ENCODE data around the gene SYNJ1. TPM values are rescaled to one million over a fixed set of nuclear protein-coding genes. Genes with fewer than 3 reads are reported as not detected.

SYNJ1 gene
- total RNA-seq, 3 donors from 2014 or later: 10.8 to 11.8 (median 11.6) TPM

DNA sequence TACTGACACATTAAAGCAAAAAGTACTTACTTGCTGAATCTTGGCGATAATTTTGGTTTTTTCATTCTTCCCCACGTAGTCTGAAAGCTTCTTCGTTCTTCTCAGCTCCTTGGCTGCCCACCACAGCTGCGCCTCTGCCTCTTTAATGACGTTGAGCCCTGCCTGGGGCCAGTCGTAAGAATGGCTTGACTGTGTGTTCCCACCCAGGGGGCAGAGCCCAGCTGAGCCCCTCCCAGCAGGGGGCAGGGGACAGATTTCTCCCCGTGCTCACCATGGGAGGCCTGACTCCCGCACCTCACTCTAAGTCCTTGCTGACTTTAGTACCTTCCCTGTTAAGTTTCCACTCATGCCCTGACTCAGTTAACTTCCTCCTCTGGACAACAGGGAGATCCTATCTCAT, 124.7 kb downstream of the SYNJ1 start:
- Mint-ChIP-seq H3K36me3 (ENCODE audit: insufficient read depth) (peaks cover 44% of the 10 kb centered on the region), H3K4me1 (ENCODE audit: low read depth) (no peaks in the 10 kb centered on the region), H3K9me3 (no peaks in the 10 kb centered on the region), H3K4me3 (no peak overlapping the region), H3K27me3 (ENCODE audit: low read depth) (no peaks in the 10 kb centered on the region)
- DNase-seq (no peak), ATAC-seq (no peak)

DNA sequence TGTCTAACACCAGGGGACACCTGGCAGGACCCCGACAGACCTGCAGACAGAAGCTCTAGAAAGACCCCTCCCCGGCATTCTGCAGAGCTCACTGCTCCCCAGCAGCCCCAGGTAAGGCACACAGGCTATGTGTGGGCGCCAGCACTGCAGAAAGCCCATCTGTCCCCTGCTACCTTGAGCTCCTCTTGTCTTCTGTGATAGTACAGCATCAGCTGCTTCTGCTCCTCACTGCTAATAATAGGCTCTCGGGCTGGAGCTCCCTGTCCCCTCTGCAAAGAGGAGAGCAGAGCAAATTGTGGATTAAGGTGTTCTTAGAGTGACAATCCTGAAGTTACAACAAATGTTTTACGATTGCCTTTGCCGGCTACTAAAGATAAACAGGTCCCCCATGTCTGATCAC, 125.7 kb downstream of the SYNJ1 start:
- H3K9me3 Mint-ChIP-seq: no peaks in the 10 kb centered on the region
- ATAC-seq: no peak
- H3K4me3 Mint-ChIP-seq: no peak overlapping the region
- no peak for DNase-seq
- peaks cover 44% of the 10 kb centered on the region for H3K36me3 Mint-ChIP-seq (ENCODE audit: insufficient read depth)
- H3K27me3 Mint-ChIP-seq (ENCODE audit: low read depth): no peaks in the 10 kb centered on the region
- no peaks in the 10 kb centered on the region for H3K4me1 Mint-ChIP-seq (ENCODE audit: low read depth)

DNA sequence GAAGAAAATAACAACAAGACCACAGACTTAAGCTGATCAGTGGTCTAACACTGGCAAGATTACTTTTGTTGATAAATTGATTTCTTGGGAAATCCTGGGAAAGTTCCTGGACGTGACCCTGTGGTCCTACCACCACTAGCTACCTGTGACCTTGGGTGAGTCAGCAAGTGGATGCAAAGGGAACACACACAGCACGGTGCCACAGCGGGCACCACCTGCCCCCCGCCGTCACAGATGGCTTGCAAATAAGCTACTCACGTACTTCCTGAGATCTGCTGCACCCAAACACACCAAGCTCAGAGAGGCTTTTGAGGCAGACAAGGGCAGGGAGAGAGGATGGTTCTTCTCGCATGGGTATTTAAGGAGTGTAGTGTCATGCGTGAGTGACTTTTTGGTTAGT, 128.3 kb downstream of the SYNJ1 start:
- H3K9me3 Mint-ChIP-seq: no peaks in the 10 kb centered on the region
- peaks cover 1% of the 10 kb centered on the region for H3K4me1 Mint-ChIP-seq (ENCODE audit: low read depth)
- ATAC-seq (no peak), DNase-seq (no peak)
- peaks cover 27% of the 10 kb centered on the region for H3K36me3 Mint-ChIP-seq (ENCODE audit: insufficient read depth)
- H3K4me3 Mint-ChIP-seq: no peak overlapping the region
- no peaks in the 10 kb centered on the region for H3K27me3 Mint-ChIP-seq (ENCODE audit: low read depth)

DNA sequence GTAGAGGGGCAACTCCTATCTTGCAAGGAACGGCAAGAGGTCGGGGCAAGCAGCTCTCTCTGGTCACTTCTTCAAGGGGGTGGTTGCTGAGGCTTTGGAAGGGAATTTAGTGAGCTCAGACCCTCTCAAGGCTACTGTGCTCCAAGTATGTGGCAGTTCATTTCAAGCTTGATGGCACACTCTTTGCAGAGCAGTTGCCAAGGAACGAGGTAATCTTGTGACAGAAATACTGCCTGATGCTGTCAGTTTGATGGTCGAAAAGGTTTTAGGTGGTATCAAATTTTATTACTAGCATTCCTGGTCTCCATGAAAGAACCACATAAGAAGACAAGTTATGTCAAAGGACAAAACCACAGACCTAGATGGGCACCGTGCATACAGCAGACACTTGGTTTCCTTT, 128.7 kb downstream of the SYNJ1 start:
- Mint-ChIP-seq H3K36me3 (ENCODE audit: insufficient read depth) (peaks cover 22% of the 10 kb centered on the region), H3K27me3 (ENCODE audit: low read depth) (no peaks in the 10 kb centered on the region), H3K9me3 (no peaks in the 10 kb centered on the region), H3K4me1 (ENCODE audit: low read depth) (peaks cover 1% of the 10 kb centered on the region), H3K4me3 (no peak overlapping the region)
- DNase-seq (no peak), ATAC-seq (no peak)

DNA sequence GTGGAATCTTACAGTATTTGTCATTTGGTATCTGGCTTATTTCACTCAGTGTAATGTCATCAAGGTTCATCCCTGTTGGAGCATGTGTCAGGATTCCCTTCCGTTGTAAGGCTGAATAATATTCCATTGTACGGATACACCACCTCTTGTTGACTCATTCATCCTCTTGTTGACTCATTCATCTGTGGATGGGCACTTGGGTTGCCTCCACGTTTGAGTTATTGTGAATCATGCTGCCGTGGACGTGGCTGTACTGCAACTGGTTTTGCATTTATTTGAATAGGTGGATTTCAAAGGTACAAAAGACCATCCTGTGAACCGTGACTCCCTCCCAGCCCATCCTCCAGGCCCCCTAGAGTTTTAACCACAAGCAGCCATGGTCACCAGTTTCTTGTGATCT, 130.6 kb downstream of the SYNJ1 start:
- Mint-ChIP-seq H3K4me1 (ENCODE audit: low read depth) (peaks cover 1% of the 10 kb centered on the region), H3K4me3 (no peak overlapping the region), H3K36me3 (ENCODE audit: insufficient read depth) (peaks cover 10% of the 10 kb centered on the region), H3K27me3 (ENCODE audit: low read depth) (no peaks in the 10 kb centered on the region), H3K9me3 (no peaks in the 10 kb centered on the region)
- ATAC-seq (no peak), DNase-seq (no peak)

DNA sequence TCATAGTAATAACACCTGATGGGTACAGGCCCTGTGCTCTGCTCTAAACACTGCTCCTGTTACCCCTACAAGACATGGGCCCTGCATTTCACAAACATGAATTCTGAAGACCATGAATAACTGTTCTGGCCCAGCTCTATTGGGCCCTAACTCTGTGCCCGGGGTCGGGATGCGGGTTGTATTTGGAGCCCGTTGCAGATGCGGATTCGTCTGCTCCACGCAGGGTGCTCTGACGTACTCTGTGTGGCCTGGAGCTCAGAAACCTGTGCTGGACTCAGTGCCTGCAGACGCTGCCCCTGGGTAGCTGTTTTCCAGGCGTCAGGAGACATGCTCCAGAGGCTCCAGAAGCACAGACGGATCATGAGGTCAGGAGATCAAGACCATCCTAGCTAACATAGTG, 132.4 kb downstream of the SYNJ1 start:
- H3K36me3 Mint-ChIP-seq (ENCODE audit: insufficient read depth): peaks cover 5% of the 10 kb centered on the region
- H3K9me3 Mint-ChIP-seq: no peaks in the 10 kb centered on the region
- ATAC-seq (no peak), DNase-seq (no peak)
- H3K4me3 Mint-ChIP-seq: no peak overlapping the region
- H3K27me3 Mint-ChIP-seq (ENCODE audit: low read depth): no peaks in the 10 kb centered on the region
- peaks cover 1% of the 10 kb centered on the region for H3K4me1 Mint-ChIP-seq (ENCODE audit: low read depth)

DNA sequence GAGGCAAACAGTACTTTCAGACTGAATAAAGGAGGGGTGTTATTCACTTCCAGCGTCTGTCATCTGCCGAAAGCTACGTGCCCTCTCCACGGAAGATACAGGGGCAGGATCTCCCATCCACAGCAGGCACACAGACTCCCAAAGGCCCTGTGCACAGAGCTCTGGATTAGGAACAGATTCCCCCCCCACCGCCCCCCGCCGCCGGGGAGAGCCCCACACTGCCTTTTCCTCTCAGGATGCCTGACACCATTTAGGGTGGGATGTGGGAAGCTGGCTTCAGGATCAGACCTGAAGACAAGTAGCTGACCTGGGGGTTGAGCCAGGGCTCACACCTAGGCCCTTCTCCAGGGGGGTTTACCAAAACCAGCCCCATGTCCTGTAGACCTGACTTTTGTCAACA, 134.1 kb downstream of the SYNJ1 start:
- Mint-ChIP-seq H3K9me3 (no peaks in the 10 kb centered on the region), H3K4me3 (no peak overlapping the region), H3K27me3 (ENCODE audit: low read depth) (no peaks in the 10 kb centered on the region), H3K4me1 (ENCODE audit: low read depth) (peaks cover 1% of the 10 kb centered on the region), H3K36me3 (ENCODE audit: insufficient read depth) (no peaks in the 10 kb centered on the region)
- DNase-seq (no peak), ATAC-seq (no peak)

DNA sequence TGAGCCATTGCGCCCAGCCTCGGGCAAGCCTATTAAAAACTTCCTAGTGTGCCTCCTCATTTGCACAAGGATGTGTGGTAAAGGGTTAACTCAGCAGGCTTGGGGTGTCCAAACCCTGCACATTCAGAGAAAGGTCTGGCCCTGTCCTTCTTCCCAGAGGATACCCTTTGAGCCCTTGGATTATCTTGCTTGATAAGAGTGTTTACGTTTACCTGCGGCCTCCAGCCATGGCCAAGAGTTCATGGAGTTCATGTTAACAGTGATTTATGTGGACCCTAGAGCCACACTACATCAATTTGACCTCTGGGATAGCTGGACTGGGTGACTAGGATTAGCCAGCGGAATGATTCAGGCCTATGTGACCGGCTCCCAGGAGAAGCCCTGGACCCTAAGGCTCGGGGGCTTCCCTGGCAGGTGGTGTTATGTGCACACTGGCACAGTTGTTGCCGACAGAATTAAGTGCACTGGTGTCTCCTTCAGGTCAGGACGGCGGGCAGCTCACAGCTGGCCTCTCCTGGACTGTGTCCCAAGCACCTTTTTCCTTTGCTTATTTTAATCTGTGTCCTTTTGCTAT, 134.8 kb downstream of the SYNJ1 start:
- no peak for DNase-seq
- H3K9me3 Mint-ChIP-seq: no peaks in the 10 kb centered on the region

DNA sequence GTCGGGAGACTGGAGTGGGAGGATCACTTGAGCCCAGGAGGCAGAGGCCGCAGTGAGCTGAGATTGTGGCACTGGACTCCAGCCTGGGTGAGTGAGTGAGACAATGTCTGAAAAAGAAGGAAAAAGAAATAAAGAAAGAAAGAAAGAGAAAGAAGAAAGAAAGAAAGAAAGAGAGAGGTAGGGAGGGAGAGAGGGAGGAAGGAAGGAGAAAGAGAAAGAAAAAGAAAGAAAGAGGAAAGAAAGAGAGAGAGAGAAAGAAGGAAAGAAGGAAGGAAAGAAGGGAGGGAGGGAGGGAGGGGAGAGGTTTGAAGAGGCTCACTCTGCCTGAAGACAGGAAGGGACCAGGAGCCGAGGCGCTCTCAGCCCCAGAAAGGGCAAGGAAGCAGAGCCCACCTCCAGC, 137.7 kb downstream of the SYNJ1 start:
- ATAC-seq (no peak), DNase-seq (no peak)
- Mint-ChIP-seq H3K4me1 (ENCODE audit: low read depth) (no peaks in the 10 kb centered on the region), H3K9me3 (no peaks in the 10 kb centered on the region), H3K36me3 (ENCODE audit: insufficient read depth) (no peaks in the 10 kb centered on the region), H3K27me3 (ENCODE audit: low read depth) (no peaks in the 10 kb centered on the region), H3K4me3 (no peak overlapping the region)

More for the DNA sequence above, 134.8 kb downstream of the SYNJ1 start:
- Mint-ChIP-seq H3K4me1 (ENCODE audit: low read depth) (peaks cover 1% of the 10 kb centered on the region), H3K36me3 (ENCODE audit: insufficient read depth) (no peaks in the 10 kb centered on the region), H3K4me3 (no peak overlapping the region), H3K27me3 (ENCODE audit: low read depth) (no peaks in the 10 kb centered on the region)
- no peak for ATAC-seq

DNA sequence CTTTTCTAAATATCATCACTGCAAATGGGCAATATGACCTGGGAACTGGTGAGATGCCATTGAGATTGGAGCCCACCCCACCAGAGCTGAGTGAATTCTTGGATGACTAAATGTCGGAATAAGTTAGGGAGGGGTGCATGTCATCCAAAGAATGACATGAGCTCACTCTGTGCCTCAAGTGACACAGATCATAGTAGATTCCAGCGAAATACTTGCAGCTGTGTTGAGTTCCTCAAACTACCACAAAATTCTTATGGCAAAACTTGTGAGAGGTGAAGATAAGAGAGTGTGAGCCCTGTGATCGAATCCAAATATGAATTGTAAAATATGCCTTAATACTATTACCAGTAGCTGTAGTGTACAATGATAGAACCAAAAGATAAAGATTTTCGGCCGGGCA, 140.2 kb downstream of the SYNJ1 start:
- no peak for DNase-seq
- Mint-ChIP-seq H3K36me3 (ENCODE audit: insufficient read depth) (no peaks in the 10 kb centered on the region), H3K4me1 (ENCODE audit: low read depth) (no peaks in the 10 kb centered on the region), H3K27me3 (ENCODE audit: low read depth) (peaks cover 1% of the 10 kb centered on the region), H3K4me3 (no peak overlapping the region), H3K9me3 (no peaks in the 10 kb centered on the region)
- no peak for ATAC-seq

DNA sequence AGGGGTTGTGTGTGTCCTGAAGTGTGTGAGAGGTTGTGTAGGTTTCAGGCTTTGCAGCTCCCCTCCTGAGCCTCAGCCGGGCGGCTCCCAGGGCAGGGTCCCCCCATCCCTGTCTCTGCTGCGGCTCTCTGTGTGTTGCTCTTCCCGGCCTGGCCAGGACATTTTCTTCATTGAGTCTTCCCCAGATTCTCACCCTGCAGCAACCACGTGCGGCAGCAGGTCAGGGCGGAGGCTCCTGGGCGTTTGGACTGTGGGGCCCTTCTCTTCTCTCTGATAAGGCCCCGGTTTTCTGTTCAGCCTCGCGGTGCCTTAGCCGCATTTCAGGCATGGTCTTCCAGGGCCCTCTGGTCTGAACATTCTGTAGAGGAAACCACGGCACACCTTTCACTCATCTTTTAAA, 140.7 kb downstream of the SYNJ1 start:
- DNase-seq: no peak
- no peaks in the 10 kb centered on the region for H3K4me1 Mint-ChIP-seq (ENCODE audit: low read depth)
- no peak overlapping the region for H3K4me3 Mint-ChIP-seq
- no peaks in the 10 kb centered on the region for H3K9me3 Mint-ChIP-seq
- H3K27me3 Mint-ChIP-seq (ENCODE audit: low read depth): peaks cover 1% of the 10 kb centered on the region
- no peak for ATAC-seq
- no peaks in the 10 kb centered on the region for H3K36me3 Mint-ChIP-seq (ENCODE audit: insufficient read depth)

DNA sequence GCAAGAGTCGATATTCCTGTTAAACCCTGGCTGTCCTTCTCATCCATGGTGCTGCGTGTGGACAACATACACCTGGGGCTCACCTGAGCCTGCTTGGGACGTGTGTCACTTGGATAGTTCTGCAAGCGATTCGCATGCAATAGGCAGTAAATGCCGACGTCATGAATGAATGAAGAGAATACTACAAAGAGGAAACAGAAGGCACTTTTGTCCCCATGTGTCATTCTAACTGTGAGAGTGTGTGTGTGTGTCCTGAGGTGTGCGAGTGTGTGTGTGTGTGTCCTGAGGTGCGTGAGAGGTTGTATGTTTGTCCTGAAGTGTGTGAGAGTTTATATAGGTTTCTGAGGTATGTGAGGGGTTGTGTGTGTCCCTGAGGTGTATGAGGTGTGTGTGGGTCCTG, 141.8 kb downstream of the SYNJ1 start:
- Mint-ChIP-seq H3K4me1 (ENCODE audit: low read depth) (no peaks in the 10 kb centered on the region), H3K27me3 (ENCODE audit: low read depth) (peaks cover 1% of the 10 kb centered on the region), H3K4me3 (no peak overlapping the region), H3K9me3 (no peaks in the 10 kb centered on the region), H3K36me3 (ENCODE audit: insufficient read depth) (no peaks in the 10 kb centered on the region)
- DNase-seq (no peak), ATAC-seq (no peak)

DNA sequence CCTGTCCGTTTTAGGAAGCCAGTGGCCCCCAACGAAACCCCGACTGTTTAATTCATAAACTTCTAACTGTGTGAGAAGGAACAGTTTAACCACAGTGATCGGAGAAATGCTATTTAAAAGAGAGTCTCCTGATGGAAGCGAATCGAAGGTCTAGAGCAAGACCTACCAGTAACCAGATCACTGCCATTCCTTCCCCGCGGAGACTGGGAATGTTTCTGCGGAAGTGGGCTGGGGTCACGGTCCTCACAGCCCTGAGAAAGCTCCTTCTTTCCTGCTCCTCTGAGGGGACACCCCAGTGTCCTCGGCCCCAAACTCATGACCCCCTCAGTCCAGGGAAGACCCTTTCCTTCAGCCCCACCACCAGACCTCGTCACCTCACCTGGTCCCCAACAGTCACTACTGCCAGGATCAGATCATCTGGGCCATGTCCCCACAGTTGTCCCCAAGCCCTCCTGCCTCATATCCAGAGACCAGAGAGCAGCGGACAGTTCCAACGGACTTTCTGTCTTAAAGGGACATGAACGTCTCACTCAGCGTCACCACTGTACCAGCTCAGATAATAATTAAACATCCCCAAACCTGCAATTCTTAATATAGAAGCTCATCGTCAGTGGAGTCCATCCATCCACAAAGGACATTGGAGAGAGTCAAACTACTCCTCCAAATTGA, 142.6 kb downstream of the SYNJ1 start, which contains the start of gene TCP10L:
Gene TCP10L (minus strand): TSS at position 482 of the 669 bp plus-strand sequence. CDS start 1,219 bp downstream, outside the sequence.
- no peaks in the 10 kb centered on the region for H3K9me3 Mint-ChIP-seq
- DNase-seq: no peak
- no peaks in the 10 kb centered on the region for H3K36me3 Mint-ChIP-seq (ENCODE audit: insufficient read depth)
- ATAC-seq: no peak
- peaks cover 1% of the 10 kb centered on the region for H3K27me3 Mint-ChIP-seq (ENCODE audit: low read depth)
- H3K4me1 Mint-ChIP-seq (ENCODE audit: low read depth): no peaks in the 10 kb centered on the region
- no peak within 1 kb of the TSS for H3K4me3 Mint-ChIP-seq

DNA sequence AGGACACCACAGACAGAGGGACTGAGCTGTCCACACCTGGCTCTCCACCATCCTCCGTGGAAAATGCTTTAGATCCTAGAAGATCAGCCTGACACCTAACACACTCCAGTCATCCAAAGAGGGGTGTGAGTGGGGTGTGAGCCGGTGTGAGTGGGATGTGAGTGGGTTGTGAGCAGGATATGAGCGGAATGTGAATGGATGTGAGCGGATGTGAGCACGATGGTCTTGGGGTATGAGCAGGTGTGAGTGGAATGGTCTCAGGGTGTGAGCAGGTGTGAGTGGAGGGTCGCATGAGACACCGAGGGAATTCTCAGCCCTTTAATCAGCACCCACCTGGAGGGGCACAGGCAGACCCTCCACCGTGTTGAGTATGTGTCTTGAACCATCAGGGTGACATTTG, 143.3 kb downstream of the SYNJ1 start:
- H3K4me3 Mint-ChIP-seq: no peak overlapping the region
- H3K27me3 Mint-ChIP-seq (ENCODE audit: low read depth): peaks cover 1% of the 10 kb centered on the region
- ATAC-seq: no peak
- DNase-seq: no peak
- H3K4me1 Mint-ChIP-seq (ENCODE audit: low read depth): no peaks in the 10 kb centered on the region
- H3K9me3 Mint-ChIP-seq: no peaks in the 10 kb centered on the region
- H3K36me3 Mint-ChIP-seq (ENCODE audit: insufficient read depth): no peaks in the 10 kb centered on the region

DNA sequence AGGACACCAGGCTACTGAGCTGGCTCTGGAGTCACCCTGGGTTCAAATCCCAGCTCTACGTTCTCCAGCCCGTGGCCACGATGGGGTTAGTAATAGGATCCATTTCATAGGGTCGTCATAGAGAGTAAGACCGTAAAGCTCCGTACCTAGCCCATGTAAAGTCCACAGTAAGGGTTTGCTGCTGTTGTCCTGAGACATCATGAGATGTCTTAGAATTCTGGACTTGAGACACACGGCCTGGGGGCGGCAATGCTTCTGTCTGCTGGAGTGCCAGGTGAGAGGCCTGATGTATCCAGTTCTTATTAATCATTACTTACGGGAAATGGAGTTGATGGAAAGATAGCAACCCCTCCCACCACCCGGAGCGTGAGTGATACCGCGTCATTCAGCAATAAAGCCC, 146.1 kb downstream of the SYNJ1 start:
- Mint-ChIP-seq H3K4me3 (no peak overlapping the region), H3K27me3 (ENCODE audit: low read depth) (peaks cover 1% of the 10 kb centered on the region), H3K4me1 (ENCODE audit: low read depth) (no peaks in the 10 kb centered on the region), H3K9me3 (no peaks in the 10 kb centered on the region), H3K36me3 (ENCODE audit: insufficient read depth) (no peaks in the 10 kb centered on the region)
- no peak for DNase-seq
- no peak for ATAC-seq
